DOHH2 (cell line): ENCODE measurements around the gene SMARCD3.

ENCODE experiments used
- EZH2phosphoT487 ChIP-seq: fragments of 200-600 bp; sonication (generic); IDR thresholded peaks from 2 replicates; pipeline ENCODE4 v1.6.1; 2017; ENCODE audit warnings: borderline replicate concordance, mild to moderate bottlenecking, antibody characterized with exemption, low read length, moderate library complexity, mixed read lengths
- TF ChIP-seq, protein P1 (sequence below): fragments of 200-600 bp; sonication (generic); IDR thresholded peaks from one replicate; pipeline ENCODE4 v1.5.1; 2014; ENCODE audit warnings: antibody characterized with exemption, mild to moderate bottlenecking, low read depth, low read length; ENCODE audit not compliant: poor library complexity, severe bottlenecking

GRCh38 chr7:151255390-151255789, 6.9 kb upstream of the SMARCD3 start:
- TF ChIP-seq, protein P1, sequence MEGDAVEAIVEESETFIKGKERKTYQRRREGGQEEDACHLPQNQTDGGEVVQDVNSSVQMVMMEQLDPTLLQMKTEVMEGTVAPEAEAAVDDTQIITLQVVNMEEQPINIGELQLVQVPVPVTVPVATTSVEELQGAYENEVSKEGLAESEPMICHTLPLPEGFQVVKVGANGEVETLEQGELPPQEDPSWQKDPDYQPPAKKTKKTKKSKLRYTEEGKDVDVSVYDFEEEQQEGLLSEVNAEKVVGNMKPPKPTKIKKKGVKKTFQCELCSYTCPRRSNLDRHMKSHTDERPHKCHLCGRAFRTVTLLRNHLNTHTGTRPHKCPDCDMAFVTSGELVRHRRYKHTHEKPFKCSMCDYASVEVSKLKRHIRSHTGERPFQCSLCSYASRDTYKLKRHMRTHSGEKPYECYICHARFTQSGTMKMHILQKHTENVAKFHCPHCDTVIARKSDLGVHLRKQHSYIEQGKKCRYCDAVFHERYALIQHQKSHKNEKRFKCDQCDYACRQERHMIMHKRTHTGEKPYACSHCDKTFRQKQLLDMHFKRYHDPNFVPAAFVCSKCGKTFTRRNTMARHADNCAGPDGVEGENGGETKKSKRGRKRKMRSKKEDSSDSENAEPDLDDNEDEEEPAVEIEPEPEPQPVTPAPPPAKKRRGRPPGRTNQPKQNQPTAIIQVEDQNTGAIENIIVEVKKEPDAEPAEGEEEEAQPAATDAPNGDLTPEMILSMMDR: no peak
- no peak for TF ChIP-seq EZH2phosphoT487
